Spleen (tissue), 11 donors: Measurements from ENCODE around the gene TMCO4. TPM values are rescaled to one million over a fixed set of nuclear protein-coding genes. Genes with fewer than 3 reads are reported as not detected.

Source experiments
- DNase-seq: peaks from one replicate; pipeline ENCODE4 v3.0.0-alpha.2; 2020
- H3K27ac ChIP-seq, 8 donors: fragments of 200-600 bp; sonication (generic) in 7 of 8; 1 replicate in 4 of 8; 2 replicates in 4 of 8; pipeline versions ENCODE4 v1.5.0 to v1.8.0; 2016 to 2021; ENCODE audit warnings: inconsistent platforms in 4 of 8, mild to moderate bottlenecking in 4 of 8, moderate library complexity in 1 of 8
- H3K27me3 ChIP-seq, 7 donors: fragments of 200-600 bp; sonication (generic) in 6 of 7; replicated peaks in 1 of 7; 1 replicate in 4 of 7; 2 replicates in 3 of 7; pipeline versions ENCODE4 v1.5.0 to v1.8.0; 2016 to 2021; ENCODE audit warnings: inconsistent platforms in 3 of 7, mild to moderate bottlenecking in 1 of 7
- H3K36me3 ChIP-seq, 6 donors: fragments of 200-600 bp; sonication (generic) in 5 of 6; 1 replicate in 4 of 6; 2 replicates in 2 of 6; pipeline versions ENCODE4 v1.5.0 to v1.8.0; 2016 to 2021; ENCODE audit warnings: inconsistent platforms in 2 of 6
- H3K4me1 ChIP-seq, 6 donors: fragments of 200-600 bp; sonication (generic) in 5 of 6; 1 replicate in 3 of 6; 2 replicates in 3 of 6; pipeline versions ENCODE4 v1.5.0 to v1.8.0; 2016 to 2021; ENCODE audit warnings: inconsistent platforms in 3 of 6
- H3K4me3 ChIP-seq, 8 donors: fragments of 200-600 bp; sonication (generic) in 7 of 8; 1 replicate in 4 of 8; 2 replicates in 4 of 8; pipeline versions ENCODE4 v1.5.0 to v1.8.0; 2016 to 2021; ENCODE audit warnings: inconsistent platforms in 4 of 8, mild to moderate bottlenecking in 4 of 8, moderate library complexity in 2 of 8
- H3K9me3 ChIP-seq, 8 donors: fragments of 200-600 bp; sonication (generic) in 7 of 8; 1 replicate in 4 of 8; 2 replicates in 4 of 8; pipeline versions ENCODE4 v1.5.0 to v1.8.0; 2016 to 2021; ENCODE audit warnings: inconsistent platforms in 4 of 8
- POLR2A ChIP-seq, 3 donors: fragments of 450-650 bp; IDR thresholded peaks; one replicate each; pipeline ENCODE4 v1.5.1; 2017; ENCODE audit warnings: antibody characterized with exemption in 3 of 3, mild to moderate bottlenecking in 1 of 3
- POLR2AphosphoS5 ChIP-seq, 3 donors: sonication (generic); formaldehyde crosslinking; IDR thresholded peaks; one replicate each; pipeline ENCODE4 v1.5.1; 2017; ENCODE audit warnings: antibody characterized with exemption in 3 of 3
- WGBS, 5 donors: extraction: QIAGEN DNeasy Blood & Tissue Kit in 3 of 5; methylation state at CpG; one replicate each; pipeline versions ENCODE4 v1.1.5 to v1.1.7; 2013 to 2018; 5-methylcytosine and 5-hydroxymethylcytosine counted together
- intact Hi-C: fragments of 100-400 bp; cut with DNase I; formaldehyde crosslinking; loops from one replicate; pipeline ENCODE4 v1.15.0; 2023; ENCODE audit warnings: low total_unique reads
- polyA plus RNA-seq, 3 donors: library from polyadenylated mRNA; stranded (reverse); fragments of 200-250 nt; gene quantifications; one replicate each; pipeline ENCODE4 v1.2.1, GENCODE V29; 2013
- total RNA-seq, 7 donors: library from RNA; depleted of rRNA in 3 of 7; stranded (reverse); fragments of >200 nt in 3 of 7; fragmentation: NEBNext Ultra II Directional in 4 of 7; extraction: Animal tissue kit (Norgen Biotek cat#: 25700) in 4 of 7; gene quantifications; one replicate each; pipeline versions ENCODE4 v1.1.0 to v1.2.1, GENCODE V29; 2016 to 2021
- TF ChIP-seq, protein P1 (sequence below), 11 experiments: fragments of 200-600 bp in 7 of 11; fragments of 450-650 bp in 4 of 11; sonication (generic) in 4 of 11; IDR thresholded peaks in 8 of 11; conservative IDR thresholded peaks in 3 of 11; 1 replicate in 7 of 11; 2 replicates in 4 of 11; pipeline versions ENCODE4 v1.4.0 to v1.8.0; 2016 to 2021; ENCODE audit warnings: antibody characterized with exemption in 11 of 11, inconsistent platforms in 4 of 11, mild to moderate bottlenecking in 1 of 11
- donor health status: healthy with polysubstance abuse.
- donor health status: DM: no; HTN: no; CAD: no; lungs with moderate emphysema.
- donor health status: DM: no; HTN: no; CAD: no.
- donor health status: Bipolar disorder and iron deficiency.
- donor health status: healthy.
- donor health status: DM: no; HTN: no; CAD: no.
- donor health status: DM: yes; HTN: yes; CAD: no.

TMCO4 gene
- total and polyA plus RNA-seq, 10 donors, result 15.4 to 40.8 (median 27.2) TPM

DNA sequence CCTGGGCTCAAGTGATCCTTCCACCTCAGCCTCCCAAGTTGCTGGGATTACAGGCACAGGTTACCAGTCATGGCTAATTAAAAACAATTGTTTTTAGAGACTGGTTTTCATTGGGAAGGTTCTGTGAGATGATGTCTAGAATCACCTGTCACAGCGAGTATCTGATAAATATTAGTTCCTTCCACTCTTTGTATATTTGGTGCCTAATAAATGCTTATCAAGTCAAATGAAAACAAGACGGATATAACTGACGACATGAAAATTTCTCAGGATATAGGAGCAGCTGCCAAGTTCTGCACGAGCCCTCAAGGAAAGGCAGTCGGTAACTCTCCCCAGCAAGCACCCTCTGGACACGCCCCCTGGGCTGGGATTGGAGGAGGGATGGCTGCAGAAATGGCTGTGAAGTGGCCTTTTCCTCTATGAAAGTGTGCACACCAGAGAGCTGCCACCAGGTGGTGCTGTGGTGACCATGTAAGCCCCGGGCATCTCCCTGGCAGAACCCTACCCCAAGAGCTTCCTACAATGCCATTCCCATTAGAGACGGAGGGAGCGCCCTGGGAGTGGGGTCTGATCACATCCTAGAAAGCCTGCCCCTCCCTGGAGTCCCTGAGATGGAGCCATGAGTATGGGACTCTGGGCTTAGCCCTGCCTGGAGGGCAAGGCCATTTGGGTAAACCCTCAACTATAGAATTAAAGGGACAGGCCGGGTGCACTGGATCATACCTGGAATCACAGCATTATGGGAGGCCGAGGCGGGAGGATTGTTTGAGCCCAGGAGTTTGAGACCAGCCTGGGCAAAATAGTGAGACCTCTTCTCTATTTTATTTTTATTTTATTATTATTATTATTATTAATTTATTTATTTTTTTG is 84.1 kb downstream of the TMCO4 start:
- Histone ChIP-seq H3K4me1 (peaks cover 0 to 19% (median 6%) of the 10 kb centered on the region in 6 donors), H3K9me3 (no peaks in the 10 kb centered on the region), H3K27ac (no peak overlapping the region), H3K36me3 (peaks cover 0 to 64% (median 3%) of the 10 kb centered on the region in 6 donors), H3K27me3 (no peaks in the 10 kb centered on the region), H3K4me3 (no peak overlapping the region)
- TF ChIP-seq POLR2A (IDR thresholded peaks at IDR 0.05), result no peak
- TF ChIP-seq, protein P1, sequence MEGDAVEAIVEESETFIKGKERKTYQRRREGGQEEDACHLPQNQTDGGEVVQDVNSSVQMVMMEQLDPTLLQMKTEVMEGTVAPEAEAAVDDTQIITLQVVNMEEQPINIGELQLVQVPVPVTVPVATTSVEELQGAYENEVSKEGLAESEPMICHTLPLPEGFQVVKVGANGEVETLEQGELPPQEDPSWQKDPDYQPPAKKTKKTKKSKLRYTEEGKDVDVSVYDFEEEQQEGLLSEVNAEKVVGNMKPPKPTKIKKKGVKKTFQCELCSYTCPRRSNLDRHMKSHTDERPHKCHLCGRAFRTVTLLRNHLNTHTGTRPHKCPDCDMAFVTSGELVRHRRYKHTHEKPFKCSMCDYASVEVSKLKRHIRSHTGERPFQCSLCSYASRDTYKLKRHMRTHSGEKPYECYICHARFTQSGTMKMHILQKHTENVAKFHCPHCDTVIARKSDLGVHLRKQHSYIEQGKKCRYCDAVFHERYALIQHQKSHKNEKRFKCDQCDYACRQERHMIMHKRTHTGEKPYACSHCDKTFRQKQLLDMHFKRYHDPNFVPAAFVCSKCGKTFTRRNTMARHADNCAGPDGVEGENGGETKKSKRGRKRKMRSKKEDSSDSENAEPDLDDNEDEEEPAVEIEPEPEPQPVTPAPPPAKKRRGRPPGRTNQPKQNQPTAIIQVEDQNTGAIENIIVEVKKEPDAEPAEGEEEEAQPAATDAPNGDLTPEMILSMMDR (IDR thresholded peaks at IDR 0.05 in 8 of 11, conservative IDR thresholded peaks at IDR 0.05 in 3 of 11), result peak in 10 of 11 experiments; percentile 38 to 87 (median 74)
- TF ChIP-seq POLR2AphosphoS5 (IDR thresholded peaks at IDR 0.05), result peak in 1 of 3 donors; percentile 10
- intact Hi-C loops, result no loop called here
- DNase-seq, result peak; percentile 92
- 44 to 48% (median 46%) methylated on average over 10 to 12 of the region's 12 CpGs for WGBS, 5 donors

DNA sequence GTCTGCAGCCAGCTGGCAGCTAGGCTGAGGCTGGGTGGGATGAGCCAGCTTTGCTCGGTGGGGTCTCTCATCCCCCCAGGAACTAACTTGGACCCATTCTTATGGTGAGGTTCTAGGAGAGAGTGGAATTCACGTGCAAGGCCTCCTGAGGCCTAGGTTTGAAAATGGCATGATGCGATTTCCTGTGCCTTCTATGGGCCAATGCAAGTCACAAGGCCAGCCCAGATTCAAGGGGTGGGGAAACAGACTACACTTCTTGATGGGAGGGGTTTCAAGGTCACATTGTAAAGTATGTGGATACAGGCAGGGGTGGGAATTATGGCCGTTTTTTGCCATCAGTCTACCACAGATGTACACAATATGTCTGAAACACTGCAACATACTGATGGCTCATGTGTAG is 86.8 kb downstream of the TMCO4 start:
- Histone ChIP-seq H3K27me3 (no peaks in the 10 kb centered on the region), H3K36me3 (peaks cover 0 to 77% (median 6%) of the 10 kb centered on the region in 6 donors), H3K27ac (no peak overlapping the region), H3K4me3 (no peak overlapping the region), H3K9me3 (no peaks in the 10 kb centered on the region), H3K4me1 (peaks cover 0 to 39% (median 6%) of the 10 kb centered on the region in 6 donors)
- TF ChIP-seq POLR2A (IDR thresholded peaks at IDR 0.05), result no peak
- TF ChIP-seq, protein P1 (IDR thresholded peaks at IDR 0.05 in 8 of 11, conservative IDR thresholded peaks at IDR 0.05 in 3 of 11), result no peak
- TF ChIP-seq POLR2AphosphoS5 (IDR thresholded peaks at IDR 0.05), result no peak
- intact Hi-C loops, result no loop called here
- DNase-seq, result no peak
- 73 to 85% (median 77%) methylated on average over 4 of the region's 4 CpGs for WGBS, 5 donors

DNA sequence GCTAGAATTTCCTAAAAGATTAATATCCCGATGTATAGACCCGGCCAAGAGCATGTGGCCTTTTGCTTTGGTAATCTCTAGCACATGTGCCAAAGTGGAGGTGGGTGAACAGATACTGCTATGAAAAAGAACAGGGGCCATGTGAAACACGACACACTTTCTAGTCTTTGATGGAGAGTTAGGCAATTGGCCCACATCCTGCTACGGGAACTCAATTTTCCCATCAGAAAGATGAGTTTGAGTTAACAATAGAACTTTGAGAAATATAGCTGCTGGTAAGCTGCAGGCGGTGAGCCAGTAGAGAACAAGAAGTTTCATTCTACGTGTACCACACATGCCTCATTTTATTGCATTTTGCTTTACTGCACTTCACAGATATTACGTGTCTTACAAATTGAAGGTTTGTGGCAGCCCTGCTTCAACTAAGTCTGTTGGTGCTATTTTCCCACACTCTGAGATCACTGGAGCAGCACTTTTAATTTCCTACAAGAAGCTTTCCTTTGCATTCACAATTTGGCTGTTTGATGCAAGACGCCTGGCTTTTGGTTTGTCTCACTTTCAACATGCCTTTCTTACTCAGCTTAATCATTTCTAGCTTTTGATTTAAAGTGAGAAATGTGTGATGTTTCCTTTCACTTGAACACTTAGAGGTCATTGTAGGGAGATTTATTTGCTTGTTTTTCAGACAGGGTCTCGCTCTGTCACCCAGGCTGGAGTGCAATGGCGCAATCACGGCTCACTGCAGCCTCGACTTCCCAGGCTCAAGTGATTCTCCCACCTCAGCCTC is 88.7 kb downstream of the TMCO4 start:
- intact Hi-C loops, result no loop called here
- H3K36me3 ChIP-seq, result peaks cover 0 to 78% (median 6%) of the 10 kb centered on the region in 6 donors

More for the DNA sequence above, 88.7 kb downstream of the TMCO4 start:
- Histone ChIP-seq H3K4me3 (no peak overlapping the region), H3K9me3 (no peaks in the 10 kb centered on the region), H3K27ac (no peak overlapping the region), H3K27me3 (no peaks in the 10 kb centered on the region), H3K4me1 (peaks cover 0 to 39% (median 6%) of the 10 kb centered on the region in 6 donors)
- TF ChIP-seq, protein P1 (IDR thresholded peaks at IDR 0.05 in 8 of 11, conservative IDR thresholded peaks at IDR 0.05 in 3 of 11), result no peak
- TF ChIP-seq POLR2AphosphoS5 (IDR thresholded peaks at IDR 0.05) (no peak), POLR2A (IDR thresholded peaks at IDR 0.05) (no peak)
- DNase-seq, result no peak
- 59 to 68% (median 66%) methylated on average over 12 of the region's 12 CpGs for WGBS, 5 donors
